NK-92 (cell line): ENCODE data around the gene DPF3.

Experiments used
- DNase-seq: peaks from one replicate; lab custom pipeline; 2025; ENCODE audit not compliant: unreplicated experiment; lab: John Stamatoyannopoulos, UW

DPF3 gene

DNA sequence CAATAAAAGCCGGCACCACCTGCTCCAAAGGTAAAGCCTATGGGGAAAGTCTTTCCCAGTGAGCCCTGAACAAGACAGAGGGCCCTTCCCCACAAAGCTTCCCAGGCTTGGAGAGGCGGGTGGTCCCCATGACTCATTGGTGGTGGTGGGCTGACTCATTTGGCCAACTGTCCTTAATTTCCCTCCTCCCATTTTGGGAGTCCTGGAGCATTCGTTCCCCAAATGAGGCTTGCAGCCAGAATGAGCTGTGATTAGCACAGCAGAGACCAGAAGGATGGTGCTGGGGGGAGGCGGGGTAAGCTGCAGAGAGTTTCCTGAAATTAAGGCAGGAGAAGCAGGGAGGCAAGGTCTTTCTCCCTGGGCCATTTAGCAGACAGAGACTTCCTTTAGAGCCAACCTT lies 241.7 kb downstream of the DPF3 start:
- DNase-seq: no peak

DNA sequence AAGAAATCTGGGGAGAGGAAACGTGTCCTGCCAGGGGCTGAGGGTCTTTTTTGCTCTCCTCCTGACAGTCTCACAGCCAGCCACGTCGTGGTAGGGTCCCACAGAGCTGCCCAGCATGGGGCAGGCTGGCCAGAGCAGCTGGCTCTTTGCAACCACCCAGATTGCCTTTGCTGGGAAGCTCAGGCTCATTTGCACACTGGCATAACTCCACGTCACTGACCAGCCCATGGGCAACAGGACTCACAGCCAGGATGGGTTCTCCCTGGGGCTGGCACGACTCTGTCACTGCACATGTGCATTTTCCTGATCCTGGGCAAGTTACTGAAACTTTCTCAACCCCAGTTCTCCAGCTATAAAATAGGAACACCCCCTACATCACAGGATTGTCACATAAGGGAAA lies 242.2 kb downstream of the DPF3 start:
- DNase-seq: no peak

DNA sequence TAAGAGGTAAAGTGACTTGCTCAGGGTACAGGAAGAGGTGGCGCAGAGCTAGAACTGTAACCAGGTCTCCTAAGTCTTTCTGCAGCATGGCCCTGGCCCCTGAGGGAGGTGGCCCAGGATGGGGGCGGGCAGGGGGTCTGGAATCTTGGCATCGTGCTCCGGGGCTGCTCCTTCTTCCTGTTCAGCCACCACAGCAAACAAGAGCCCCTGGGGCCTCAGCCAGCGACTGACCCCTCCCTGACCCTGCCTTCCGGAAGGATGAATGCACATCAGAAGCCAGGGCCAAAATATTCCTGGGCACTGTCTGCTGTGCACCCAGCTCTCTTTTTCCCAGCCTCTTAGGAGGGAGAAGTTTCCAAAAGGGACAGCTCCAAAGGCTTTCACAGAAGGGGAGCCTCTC lies 242.8 kb downstream of the DPF3 start:
- no peak for DNase-seq

DNA sequence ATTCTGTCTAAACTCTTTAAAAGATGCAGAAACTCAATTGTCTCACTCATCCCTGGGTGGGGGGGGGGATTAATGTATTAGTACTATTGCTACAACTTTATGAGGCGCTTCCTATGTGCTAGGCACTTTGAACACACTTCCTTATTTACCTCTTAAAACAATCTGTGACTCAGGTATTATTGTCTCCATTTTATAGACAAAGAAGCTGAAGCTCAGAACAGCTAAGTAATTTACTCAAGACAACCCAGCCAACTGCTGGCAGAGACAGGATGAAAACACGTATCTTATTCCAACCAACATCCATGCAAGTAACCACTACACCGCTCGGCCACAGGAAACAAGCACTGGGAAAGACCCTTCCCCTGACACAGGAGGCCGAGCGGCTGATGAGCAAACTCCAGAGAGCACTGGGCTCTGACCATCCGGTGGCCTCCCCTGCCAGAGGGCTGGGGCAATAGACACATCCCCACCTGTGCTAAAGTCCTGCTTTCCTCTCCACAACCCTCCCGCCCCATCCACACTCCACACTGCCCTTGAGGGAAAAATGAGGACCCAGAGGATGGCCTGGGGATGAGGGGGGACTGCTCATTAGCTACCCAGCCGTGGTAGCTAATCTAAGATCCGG lies 244.2 kb downstream of the DPF3 start:
- no peak for DNase-seq

DNA sequence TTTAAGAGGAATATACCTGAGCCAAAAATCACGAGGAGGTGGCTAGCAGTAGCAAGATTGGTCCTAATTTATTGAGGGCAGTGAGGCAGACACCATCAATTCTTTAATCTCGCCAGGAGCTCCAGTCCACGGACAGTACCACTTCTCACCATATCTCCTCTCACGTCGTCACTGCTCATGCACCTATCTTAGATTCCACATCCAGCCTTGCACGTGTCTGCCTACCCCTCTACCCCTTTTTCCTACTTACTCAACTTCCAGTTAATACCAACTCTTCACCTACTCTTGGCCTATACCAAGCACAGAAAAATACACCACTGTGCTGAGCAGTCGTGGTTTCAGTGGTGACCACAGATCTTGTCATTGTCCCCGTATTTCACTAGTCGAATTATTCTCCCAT lies 246.1 kb downstream of the DPF3 start:
- DNase-seq: no peak

DNA sequence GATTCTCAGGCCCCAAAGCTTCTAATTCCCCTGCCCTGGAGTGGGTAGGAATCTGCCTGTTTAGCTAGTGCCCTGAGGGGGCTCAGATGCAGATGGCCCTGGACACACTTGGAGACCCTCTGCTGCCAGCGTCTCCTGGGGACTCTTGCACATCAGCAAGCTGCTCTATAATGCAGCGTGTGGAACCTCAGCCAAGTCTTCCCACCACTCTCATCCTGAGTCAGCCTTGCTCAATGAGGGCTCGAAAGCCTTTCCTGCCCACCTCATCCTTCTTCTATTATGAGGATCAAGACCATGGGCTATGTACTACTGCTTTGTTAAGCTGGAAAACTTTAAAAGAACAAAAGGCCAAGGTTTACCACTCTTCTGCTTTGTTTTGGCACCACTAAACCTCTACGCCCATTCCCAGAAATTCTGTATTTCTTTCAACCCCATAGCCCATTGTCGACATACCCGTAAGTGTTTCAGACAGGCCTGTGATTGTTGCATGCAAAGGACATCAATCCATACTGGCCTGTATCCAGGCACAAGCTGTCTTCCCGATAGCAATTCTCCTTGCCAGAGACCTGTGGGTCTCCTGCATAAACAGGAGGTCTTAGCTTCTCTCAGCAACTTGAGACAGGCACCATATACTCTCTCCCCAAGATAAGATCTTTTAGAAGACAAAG lies 246.9 kb downstream of the DPF3 start:
- no peak for DNase-seq

DNA sequence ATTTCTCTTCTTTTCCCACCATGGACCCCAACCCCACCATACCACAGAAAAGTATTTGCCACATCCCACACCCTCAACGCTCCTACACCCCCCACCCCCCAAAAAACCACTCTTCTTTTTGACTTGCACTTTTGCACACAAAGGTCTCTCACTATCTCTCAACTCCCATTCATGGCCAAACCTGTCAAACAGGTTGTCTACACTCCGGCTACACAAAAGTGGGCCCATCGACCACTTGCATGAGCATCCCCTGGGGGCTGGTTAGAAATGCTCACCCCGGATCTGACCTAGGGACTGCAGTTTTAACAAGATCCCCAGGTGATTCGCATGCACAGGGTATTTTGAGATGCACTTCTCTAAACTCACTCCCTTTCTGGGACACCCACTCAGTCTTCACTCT lies 248.2 kb downstream of the DPF3 start:
- no peak for DNase-seq

DNA sequence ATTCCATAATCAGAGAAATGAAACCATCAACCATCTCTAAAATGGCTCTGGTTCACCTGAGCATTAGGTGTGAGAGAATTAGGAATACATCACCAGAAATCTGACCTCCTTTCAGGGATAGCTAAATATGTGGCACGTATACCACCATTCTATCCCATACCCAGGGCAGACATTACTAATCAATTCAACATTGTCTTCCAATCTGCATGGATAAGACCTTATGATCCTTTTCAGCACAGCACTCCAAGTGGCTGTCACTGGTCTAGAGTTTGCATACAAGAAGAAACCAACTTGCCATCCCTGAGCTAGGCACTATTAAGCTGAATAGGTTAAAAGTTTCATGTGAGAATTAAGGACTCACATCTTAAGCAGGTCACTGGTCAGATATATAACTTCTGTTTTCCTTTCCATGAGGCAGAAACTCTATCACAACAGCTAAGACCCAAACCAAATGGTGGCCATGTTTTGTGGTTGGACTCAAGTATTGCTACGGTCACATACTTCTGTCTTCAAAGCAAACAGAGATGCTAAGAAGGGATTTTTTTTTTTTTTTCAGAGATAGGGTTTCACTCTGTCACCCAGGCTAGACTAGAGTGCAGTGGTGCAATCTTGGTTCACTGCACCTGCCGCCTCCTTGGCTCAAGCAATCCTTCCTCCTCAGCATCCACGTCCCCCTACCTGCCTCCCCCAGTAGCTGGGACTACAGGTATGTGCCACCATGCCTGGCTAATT lies 249.0 kb downstream of the DPF3 start:
- no peak for DNase-seq

DNA sequence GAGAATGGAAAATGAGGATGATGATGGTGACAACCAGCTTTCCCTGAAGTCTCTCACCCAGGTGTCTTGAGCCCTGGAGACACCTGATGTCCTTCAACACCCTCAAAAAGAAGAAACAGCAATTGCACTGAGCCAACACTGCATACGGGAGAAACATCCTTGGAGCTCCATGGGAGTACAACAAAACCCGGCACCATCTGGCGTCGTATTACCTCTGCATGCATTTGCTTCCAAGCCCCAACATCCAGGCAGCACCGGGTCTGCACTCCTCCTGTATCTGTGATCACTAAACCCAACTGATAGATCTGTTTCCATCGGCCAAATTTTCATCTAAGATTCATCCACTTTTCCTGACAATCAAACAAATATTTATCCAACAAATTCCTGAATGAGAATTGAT lies 249.9 kb downstream of the DPF3 start:
- DNase-seq: no peak

DNA sequence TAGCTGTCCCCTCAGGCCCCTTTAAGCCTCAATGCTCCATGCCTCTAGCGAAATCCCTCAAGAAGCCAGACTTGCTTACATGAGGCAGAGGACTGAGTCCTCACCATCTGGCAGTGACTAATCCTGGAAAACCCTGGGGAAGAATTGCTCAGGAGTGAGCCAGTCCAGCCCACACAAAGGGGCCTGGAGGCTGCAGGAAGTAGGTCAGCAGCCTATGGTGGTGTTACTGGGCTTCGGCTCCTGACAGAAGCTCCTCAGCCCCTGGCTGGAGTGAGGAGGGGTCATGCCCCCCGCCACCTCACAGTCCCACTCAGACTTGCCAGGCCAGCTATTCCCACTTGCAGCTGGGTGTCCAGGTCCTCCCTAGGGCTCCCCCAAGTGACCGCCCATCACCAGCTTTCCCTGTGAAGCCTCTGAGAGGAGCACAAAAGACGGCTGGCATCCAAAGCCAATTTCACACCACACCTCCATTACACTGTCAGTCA lies 250.5 kb downstream of the DPF3 start:
- no peak for DNase-seq

DNA sequence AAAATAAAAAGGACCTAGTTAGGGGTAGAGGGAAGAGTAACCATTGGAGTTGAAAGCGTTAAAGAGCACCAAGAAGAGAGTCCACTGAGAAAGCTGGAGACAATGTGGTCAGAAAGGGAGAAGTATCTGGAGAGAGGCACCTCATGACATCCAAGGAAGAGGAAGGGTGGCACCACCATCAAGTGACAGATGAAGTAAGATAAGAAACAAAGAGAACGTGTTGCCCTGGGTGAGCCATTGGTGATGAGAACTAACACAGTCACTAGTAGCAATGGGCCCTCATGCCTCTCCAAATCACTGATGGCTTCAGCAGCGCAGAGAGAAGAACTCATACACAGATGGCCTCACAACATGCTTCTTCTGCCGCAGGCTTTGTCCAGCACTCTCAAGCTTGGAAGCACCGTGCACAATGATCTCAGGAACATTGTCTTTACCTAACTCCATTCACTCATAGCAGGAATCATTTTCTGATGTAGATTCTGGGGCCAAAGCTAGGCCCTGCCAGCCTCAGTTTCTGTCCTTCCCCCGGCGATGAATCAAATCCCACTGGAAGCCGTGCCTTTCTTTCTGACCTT lies 252.9 kb downstream of the DPF3 start:
- DNase-seq: no peak

DNA sequence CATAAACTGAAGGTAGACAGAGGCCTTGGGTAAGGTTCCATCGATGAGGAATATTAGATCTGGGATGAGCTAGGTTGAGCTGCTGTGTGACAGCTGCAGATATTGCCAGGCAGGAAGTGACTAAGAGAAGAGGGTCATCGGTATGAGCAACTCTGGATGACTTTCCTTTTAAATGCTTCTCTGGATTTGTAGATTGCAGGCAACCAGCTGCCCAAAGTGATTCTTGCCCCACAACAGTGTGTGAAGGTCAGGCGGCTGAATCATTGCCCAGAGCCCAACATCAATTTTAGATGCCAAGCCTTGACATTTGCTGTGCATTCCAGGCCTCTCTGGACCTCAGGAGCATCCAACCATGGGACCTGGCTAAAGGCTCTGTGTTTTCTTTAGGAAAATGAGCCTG lies 255.9 kb downstream of the DPF3 start:
- DNase-seq: no peak

DNA sequence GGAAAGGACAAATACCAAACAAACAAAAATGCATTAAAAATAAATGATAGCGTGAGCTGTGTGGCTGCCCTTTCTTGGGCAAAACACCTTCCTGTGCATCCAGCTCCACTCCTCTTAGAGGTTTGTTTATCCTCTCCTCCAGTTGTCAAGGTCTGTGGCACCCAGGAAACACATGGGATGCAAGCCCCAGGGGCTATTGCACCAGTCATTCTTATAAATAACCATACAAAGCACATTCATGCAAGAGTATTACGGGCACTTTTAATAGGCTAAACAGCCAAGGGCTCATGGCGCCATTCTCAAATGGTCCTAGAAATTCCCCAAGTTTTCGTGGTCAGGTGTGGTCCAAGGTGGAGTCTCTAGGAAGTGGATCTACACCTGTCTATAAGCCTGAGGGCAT lies 257.0 kb downstream of the DPF3 start:
- DNase-seq: no peak

DNA sequence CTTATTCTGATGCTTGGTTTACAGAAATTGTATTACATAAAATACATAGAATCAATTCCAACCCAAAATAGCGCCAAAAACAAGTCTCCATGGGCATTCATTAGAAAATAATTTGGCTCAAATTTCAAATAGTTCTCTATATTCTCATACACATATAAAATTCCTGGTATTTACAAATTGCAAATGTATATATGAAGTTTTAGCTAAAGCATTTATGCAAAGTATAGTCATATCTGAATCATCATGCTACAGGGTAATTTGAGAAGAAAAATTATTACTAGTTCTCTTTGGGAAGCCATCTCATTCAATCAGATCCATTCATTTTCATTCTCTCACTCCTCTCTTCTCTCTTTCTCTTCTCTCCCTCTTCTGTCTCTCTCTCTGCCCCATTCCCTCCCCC lies 257.8 kb downstream of the DPF3 start:
- no peak for DNase-seq

DNA sequence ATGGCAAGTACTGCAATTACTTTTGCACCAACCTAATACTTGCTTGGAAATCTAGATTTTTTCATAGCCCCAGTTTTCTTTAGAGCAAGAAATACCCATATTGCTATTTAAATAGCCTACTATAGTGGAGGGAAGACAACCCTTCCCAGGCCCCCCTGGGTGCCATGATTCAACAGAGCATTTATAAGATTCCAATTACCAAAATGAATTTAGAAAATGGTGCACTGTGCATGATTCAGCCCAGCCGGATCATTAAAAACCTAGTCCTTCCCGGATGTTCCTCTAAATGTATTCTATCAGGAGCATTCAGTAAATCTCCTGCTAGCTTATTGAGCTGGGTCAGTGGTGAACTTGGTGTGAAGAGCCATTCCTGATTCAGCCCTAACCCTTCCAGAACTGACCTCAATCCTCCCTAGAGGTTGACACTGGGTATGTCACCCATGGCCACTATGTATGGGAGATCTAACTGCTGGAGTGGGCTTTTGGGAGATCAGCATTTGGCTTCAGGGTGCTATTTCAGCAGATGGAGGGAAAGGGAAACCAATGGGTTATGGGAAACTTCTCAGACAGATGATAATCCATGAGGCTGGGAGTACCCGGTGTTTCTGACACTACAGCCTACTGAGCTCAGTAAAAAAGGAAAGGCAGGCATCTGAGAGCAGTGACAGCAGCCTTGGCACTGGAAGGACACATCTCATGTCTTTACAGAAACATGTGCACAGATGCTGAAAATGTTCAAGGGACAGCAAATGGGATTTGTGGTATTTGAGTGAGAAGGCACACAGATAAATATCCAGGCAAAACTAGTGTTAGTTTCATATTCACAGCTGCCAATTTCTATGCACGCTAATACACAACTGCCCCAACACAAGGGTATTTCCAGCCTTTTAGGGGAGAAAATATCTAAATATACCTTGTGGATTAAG lies 258.9 kb downstream of the DPF3 start:
- no peak for DNase-seq

DNA sequence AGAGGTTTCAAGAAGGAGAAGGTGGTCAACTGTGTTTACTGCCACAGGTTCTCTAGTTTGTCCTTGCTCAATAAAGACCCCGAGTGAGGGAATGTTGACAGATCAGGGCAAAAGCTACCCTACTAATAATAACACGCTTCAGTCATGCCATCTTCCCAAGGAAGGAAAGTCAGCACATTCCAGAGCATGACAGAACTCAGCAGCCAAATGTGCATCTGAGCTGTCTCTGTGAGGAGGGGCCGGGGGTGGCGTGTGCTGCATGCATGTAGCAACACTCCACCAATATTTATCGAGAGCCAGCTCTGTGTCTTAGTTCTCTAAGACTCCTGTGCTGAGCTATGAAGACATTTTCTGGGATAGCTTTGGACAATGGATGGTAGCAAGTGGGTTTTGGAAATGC lies 260.4 kb downstream of the DPF3 start:
- no peak for DNase-seq

DNA sequence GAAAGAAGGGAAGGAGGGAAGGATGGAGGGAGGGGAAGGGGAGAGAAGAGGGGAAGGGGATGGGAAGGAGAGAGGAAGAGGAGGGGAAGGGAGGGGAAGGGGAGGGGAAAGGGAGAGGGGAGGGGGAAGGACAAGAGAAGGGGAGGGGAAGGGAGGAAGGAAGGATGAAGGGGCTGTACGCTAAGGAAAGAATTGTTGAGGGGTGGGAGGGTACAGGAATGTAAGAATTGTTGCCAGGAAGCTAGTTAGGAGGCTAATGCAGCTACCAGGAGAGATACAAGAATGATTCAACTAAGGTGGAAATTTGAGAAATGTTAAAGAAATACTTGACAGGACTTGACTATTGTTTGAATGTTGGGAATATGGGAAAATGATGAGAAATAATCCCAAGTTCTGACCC lies 261.2 kb downstream of the DPF3 start:
- no peak for DNase-seq

DNA sequence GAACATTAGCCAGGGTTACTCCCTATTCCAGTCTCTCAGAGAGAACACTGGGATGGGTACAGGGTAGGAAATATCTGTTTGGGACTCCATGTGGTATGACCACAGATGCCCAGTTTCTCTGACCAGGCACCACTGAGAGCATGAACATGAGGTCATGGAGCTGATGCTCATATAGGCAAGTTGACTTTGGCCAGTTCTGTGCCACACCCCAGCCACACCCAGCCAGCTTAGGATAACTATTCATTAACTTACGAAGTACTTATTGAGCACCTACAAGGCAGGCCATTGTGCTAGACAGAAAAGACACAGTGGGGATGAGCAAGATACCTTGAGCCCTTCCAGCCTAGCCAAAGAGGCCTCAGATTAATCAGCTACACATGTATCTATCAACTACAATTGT lies 262.5 kb downstream of the DPF3 start:
- DNase-seq: no peak

DNA sequence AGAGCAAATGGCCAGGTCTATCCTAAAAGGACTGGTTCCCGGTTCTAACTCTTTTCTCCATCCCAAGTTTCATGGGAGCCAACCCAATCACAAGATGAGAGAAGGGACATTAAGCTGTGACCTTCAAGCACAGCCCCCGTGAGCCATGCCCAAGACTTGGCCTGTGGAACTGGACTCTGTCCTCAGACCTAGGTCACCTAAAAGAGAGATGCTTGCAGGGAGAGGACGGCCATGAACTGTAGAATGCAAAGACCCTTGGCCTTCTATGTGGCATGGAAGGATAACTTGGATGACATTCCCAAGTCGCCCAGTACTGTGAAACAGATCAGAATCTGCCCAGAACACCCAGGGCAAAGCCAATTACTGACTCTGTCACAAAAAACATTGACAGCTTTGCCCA lies 263.5 kb downstream of the DPF3 start:
- no peak for DNase-seq

DNA sequence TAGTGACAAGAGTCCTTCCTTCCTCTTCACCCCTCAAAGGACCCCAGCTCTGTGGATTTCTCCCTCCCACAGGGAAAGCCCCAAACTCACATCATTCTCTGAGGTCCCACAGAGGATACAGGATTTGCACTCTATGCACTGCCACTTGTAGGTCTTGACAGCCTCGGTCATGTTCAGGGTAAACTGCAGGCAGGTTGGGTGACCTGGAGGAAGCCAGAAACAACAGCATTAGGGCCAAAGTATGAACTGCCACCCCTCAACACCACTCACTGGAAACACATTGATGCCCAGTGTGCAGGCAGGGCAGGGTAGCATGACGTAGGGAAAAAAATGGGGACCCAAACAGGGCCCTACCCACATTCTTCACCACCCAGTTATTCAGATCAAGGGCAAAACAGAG lies 264.4 kb downstream of the DPF3 start:
- no peak for DNase-seq

DNA sequence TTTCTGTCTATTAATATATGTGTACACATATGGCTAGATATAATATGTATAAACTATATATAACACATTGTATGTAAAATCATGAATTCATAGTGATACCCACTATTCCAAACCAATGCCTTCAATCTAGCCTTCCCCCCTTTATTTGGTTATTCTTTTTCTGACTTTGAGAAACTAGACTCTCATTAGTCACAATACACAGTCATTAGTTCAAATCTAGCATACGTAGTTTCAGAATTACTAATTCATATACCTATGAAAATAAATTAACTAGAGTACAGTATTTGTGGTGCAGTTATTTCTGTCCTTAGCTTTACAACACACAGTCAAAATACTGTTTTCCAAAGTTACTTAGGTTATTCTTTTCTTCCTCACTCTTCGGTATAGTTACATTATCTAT lies 268.2 kb downstream of the DPF3 start:
- no peak for DNase-seq
